K562 (cell line): ENCODE results near the gene PEX19. TPM values are rescaled to one million over a fixed set of nuclear protein-coding genes. Genes with fewer than 3 reads are reported as not detected.

ENCODE experiments used
- ARHGAP35 ChIP-seq: fragments of 450-650 bp; IDR thresholded peaks from 2 replicates; pipeline ENCODE4 v1.6.1; 2018; ENCODE audit not compliant: partially characterized antibody
- ARNT ChIP-seq, 2 experiments: fragments of 450-650 bp; IDR thresholded peaks; 2 replicates each; pipeline ENCODE4 v1.6.1; 2016; ENCODE audit warnings: mild to moderate bottlenecking in 1 of 2
- ASH1L ChIP-seq: fragments of 450-650 bp; IDR thresholded peaks from 2 replicates; pipeline ENCODE4 v1.6.1; 2018; ENCODE audit warnings: borderline replicate concordance, mild to moderate bottlenecking, low read depth; ENCODE audit not compliant: partially characterized antibody
- BMI1 ChIP-seq: fragments of 150-350 bp; IDR thresholded peaks from 2 replicates; pipeline ENCODE4 v1.6.1; 2014; ENCODE audit warnings: low read length
- CSDE1 ChIP-seq, 2 experiments: fragments of 450-650 bp; IDR thresholded peaks; 2 replicates each; pipeline ENCODE4 v1.6.1; 2016; ENCODE audit warnings: mild to moderate bottlenecking in 1 of 2
- DIDO1 ChIP-seq: fragments of 450-650 bp; IDR thresholded peaks from 2 replicates; pipeline ENCODE4 v1.6.1; 2016; ENCODE audit warnings: low read depth, missing biosample characterization, missing genetic modification characterization
- E4F1 ChIP-seq: fragments of 250-450 bp; sonication (Bioruptor Pico); IDR thresholded peaks from 2 replicates; pipeline ENCODE4 v1.5.0; 2021; ENCODE audit warnings: mild to moderate bottlenecking, borderline replicate concordance
- FIP1L1 ChIP-seq: fragments of 200-400 bp; formaldehyde crosslinking; IDR thresholded peaks from 2 replicates; pipeline ENCODE4 v1.6.1; 2018; ENCODE audit warnings: mild to moderate bottlenecking, low read depth, low read length; ENCODE audit not compliant: poor library complexity, severe bottlenecking
- FOSL1 ChIP-seq: fragments of 200-800 bp; sonication (Bioruptor generic); conservative IDR thresholded peaks from 2 replicates; pipeline ENCODE4 v1.6.1; 2016; ENCODE audit warnings: missing genetic modification characterization, missing compliant biosample characterization
- FOXP1 ChIP-seq: sonication (generic); formaldehyde crosslinking; IDR thresholded peaks from 2 replicates; pipeline ENCODE4 v1.8.0; 2022; ENCODE audit warnings: mild to moderate bottlenecking, missing genetic modification reagents
- GABPB1 ChIP-seq: sonication (generic); formaldehyde crosslinking; IDR thresholded peaks from 2 replicates; pipeline ENCODE4 v1.8.0; 2022; ENCODE audit warnings: mild to moderate bottlenecking, missing genetic modification reagents
- GABPB2 ChIP-seq: fragments of 250-450 bp; sonication (Bioruptor Pico); conservative IDR thresholded peaks from 2 replicates; pipeline ENCODE4 v1.5.1; 2021; ENCODE audit warnings: mild to moderate bottlenecking
- HNRNPL ChIP-seq: fragments of 200-400 bp; formaldehyde crosslinking; IDR thresholded peaks from 2 replicates; pipeline ENCODE4 v1.6.1; 2017; ENCODE audit warnings: low read depth, mild to moderate bottlenecking, low read length
- KAT7 ChIP-seq: sonication (generic); formaldehyde crosslinking; IDR thresholded peaks from 2 replicates; pipeline ENCODE4 v1.8.0; 2022; ENCODE audit warnings: missing genetic modification reagents, mild to moderate bottlenecking, borderline replicate concordance
- MECOM ChIP-seq: fragments of 250-450 bp; sonication (Bioruptor Pico); IDR thresholded peaks from 2 replicates; pipeline ENCODE4 v1.8.0; 2022; ENCODE audit warnings: inconsistent platforms
- MTA2 ChIP-seq: fragments of 450-650 bp; IDR thresholded peaks from 2 replicates; pipeline ENCODE4 v1.6.1; 2016; ENCODE audit warnings: low read depth
- MYNN ChIP-seq, 2 experiments: sonication (generic); formaldehyde crosslinking in 1 of 2; IDR thresholded peaks; 2 replicates each; pipeline versions ENCODE4 v1.5.0 to v1.6.1; 2016 to 2020; ENCODE audit warnings: antibody characterized with exemption in 1 of 2, missing genetic modification reagents in 1 of 2
- NONO ChIP-seq, 2 experiments: fragments of 200-400 bp in 1 of 2; fragments of 450-650 bp in 1 of 2; formaldehyde crosslinking in 1 of 2; IDR thresholded peaks; 2 replicates each; pipeline ENCODE4 v1.6.1; 2017; ENCODE audit warnings: low read depth in 2 of 2, mild to moderate bottlenecking in 2 of 2, moderate library complexity in 2 of 2, low read length in 1 of 2
- NRF1 ChIP-seq, 2 experiments: fragments of 450-650 bp; IDR thresholded peaks in 1 of 2; conservative IDR thresholded peaks in 1 of 2; 2 replicates each; pipeline ENCODE4 v1.6.1; 2014; ENCODE audit warnings: mild to moderate bottlenecking in 2 of 2
- NUFIP1 ChIP-seq: fragments of 450-650 bp; IDR thresholded peaks from 2 replicates; pipeline ENCODE4 v1.6.1; 2018; ENCODE audit not compliant: partially characterized antibody
- OTX1 ChIP-seq: fragments of 450-650 bp; formaldehyde crosslinking; IDR thresholded peaks from 2 replicates; pipeline ENCODE4 v1.4.0; 2022; ENCODE audit warnings: mild to moderate bottlenecking
- PTRF ChIP-seq: fragments of 450-650 bp; IDR thresholded peaks from 2 replicates; pipeline ENCODE4 v1.6.1; 2016; ENCODE audit warnings: mild to moderate bottlenecking, missing genetic modification characterization, missing compliant biosample characterization
- RAD51 ChIP-seq: fragments of 450-650 bp; IDR thresholded peaks from 2 replicates; pipeline ENCODE4 v1.7.1; 2016; ENCODE audit warnings: low read depth, mild to moderate bottlenecking, borderline replicate concordance
- RFX1 ChIP-seq: fragments of 450-650 bp; IDR thresholded peaks from 2 replicates; pipeline ENCODE4 v1.6.1; 2016; ENCODE audit warnings: mild to moderate bottlenecking, moderate library complexity
- SMARCA5 ChIP-seq: fragments of 450-650 bp; IDR thresholded peaks from 2 replicates; pipeline ENCODE4 v1.6.1; 2016
- TAF7 ChIP-seq: fragments of 450-650 bp; IDR thresholded peaks from 2 replicates; pipeline ENCODE4 v1.6.1; 2016; ENCODE audit warnings: missing genetic modification characterization, missing compliant biosample characterization
- XRCC5 ChIP-seq: fragments of 200-400 bp; formaldehyde crosslinking; IDR thresholded peaks from 2 replicates; pipeline ENCODE4 v1.6.1; 2017; ENCODE audit warnings: low read depth, mild to moderate bottlenecking, low read length
- YBX1 ChIP-seq: fragments of 450-650 bp; IDR thresholded peaks from 2 replicates; pipeline ENCODE4 v1.7.1; 2016; ENCODE audit warnings: mild to moderate bottlenecking
- ZNF175 ChIP-seq: fragments of 200-800 bp; sonication (Bioruptor generic); IDR thresholded peaks from 2 replicates; pipeline ENCODE4 v1.6.1; 2016; ENCODE audit warnings: low read depth, mild to moderate bottlenecking, missing genetic modification characterization, missing compliant biosample characterization
- ZNF830 ChIP-seq: fragments of 250-450 bp; sonication (Bioruptor Pico); IDR thresholded peaks from 2 replicates; pipeline ENCODE4 v1.5.0; 2021; ENCODE audit warnings: mild to moderate bottlenecking
- polyA plus RNA-seq, 8 experiments: library from polyadenylated mRNA; depleted of rRNA in 4 of 8; stranded (reverse) in 5 of 8; unstranded in 3 of 8; fragments of >200 nt; fragmentation: Nextera tagmentation in 2 of 8; fragmentation: Illumina TruSeq in 1 of 8; extraction: Ambion mirVana in 2 of 8; extraction: Trizol in 1 of 8; gene quantifications; 2 replicates each; pipeline versions ENCODE4 v1.2.1 to v1.2.3, GENCODE V29; 2011 to 2014; ENCODE audit warnings: inconsistent platforms in 1 of 8, missing spikeins in 1 of 8
- total RNA-seq, 7 experiments: library from RNA; depleted of rRNA in 6 of 7; stranded (reverse); fragments of >200 nt in 6 of 7; fragmentation: Illumina TruSeq in 2 of 7; extraction: Trizol in 2 of 7; gene quantifications; 2 replicates each; pipeline versions ENCODE4 v1.2.1 to v1.2.3, GENCODE V29; 2011 to 2021; ENCODE audit warnings: low replicate concordance in 1 of 7

The PEX19 gene
- total and polyA plus RNA-seq, 9 of the 15 experiments (the other 6 are each of a cell fraction or from before 2014, with no cell fraction given), result 32.5 to 103 (median 59.8) TPM

- TF ChIP-seq NRF1 (conservative IDR thresholded peaks at IDR 0.05 in 1 of 2, IDR thresholded peaks at IDR 0.05 in 1 of 2), result no peak
- TF ChIP-seq NONO (IDR thresholded peaks at IDR 0.05; ENCODE audit: low read depth in 2 of 2, low read length in 1 of 2), result 0 out of 4 replicates have a peak, but pooled peaks of 1 of the 2 experiments have one; percentile 18
- TF ChIP-seq MTA2, result no peak
- no peak for TF ChIP-seq GABPB2 (CRISPR knock-in tag)
- peak; percentile 51; the same call in 1 of the 2 replicates for TF ChIP-seq RFX1
- no peak for TF ChIP-seq OTX1 (CRISPR knock-in tag)
- TF ChIP-seq TAF7 (tag), result peak; percentile 86
- no peak for TF ChIP-seq YBX1
- no peak for TF ChIP-seq MYNN (IDR thresholded peaks at IDR 0.05)
- TF ChIP-seq MYNN (CRISPR knock-in tag; IDR thresholded peaks at IDR 0.05), result no peak
- no peak for TF ChIP-seq RAD51
- no peak for TF ChIP-seq CSDE1 (IDR thresholded peaks at IDR 0.05)
- TF ChIP-seq FIP1L1, result no peak
- TF ChIP-seq FOXP1, result no peak
- TF ChIP-seq PTRF (tag), result no peak
- no peak for TF ChIP-seq ARNT (IDR thresholded peaks at IDR 0.05)
- no peak; the same call in 1 of the 2 replicates for TF ChIP-seq XRCC5
- TF ChIP-seq KAT7 (CRISPR knock-in tag), result peak; percentile 8; the same call in 1 of the 2 replicates
- TF ChIP-seq GABPB1 (CRISPR knock-in tag), result 0 out of 2 replicates have a peak, but pooled peaks have one; percentile 30
- no peak for TF ChIP-seq ASH1L
- TF ChIP-seq ZNF175 (CRISPR knock-in tag), result no peak
- TF ChIP-seq BMI1, result no peak
- TF ChIP-seq SMARCA5, result no peak
- no peak for TF ChIP-seq FOSL1
- no peak for TF ChIP-seq ZNF830 (CRISPR knock-in tag)
- no peak for TF ChIP-seq HNRNPL
- no peak for TF ChIP-seq ARHGAP35
- TF ChIP-seq MECOM (CRISPR knock-in tag), result no peak
- no peak for TF ChIP-seq NUFIP1
- peak; percentile 67 for TF ChIP-seq DIDO1 (tag)
- no peak for TF ChIP-seq E4F1
Measured at GRCh38 chr1:160284782-160285344, at the start of gene PEX19 (continued).
